Psoas muscle (tissue), 8 donors: ENCODE measurements around the gene CHKA. TPM values are rescaled to one million over a fixed set of nuclear protein-coding genes. Genes with fewer than 3 reads are reported as not detected.

Experiments used
- ATAC-seq, 4 donors: fragments of 200-7000 bp; cut with Tn5 transposase; one replicate each; pipeline ENCODE4 v1.9.1; 2020; ENCODE audit warnings: moderate library complexity in 3 of 4, mild to moderate bottlenecking in 2 of 4
- DNase-seq, 2 donors: peaks; one replicate each; pipeline ENCODE4 v3.0.0-alpha.2; 2020
- H3K27ac ChIP-seq: fragments of 200-600 bp; one replicate; pipeline ENCODE4 v1.8.0; 2022
- H3K27me3 ChIP-seq, 3 donors: fragments of 200-600 bp in 1 of 3; one replicate each; pipeline versions ENCODE4 v1.6.1 to v1.8.0; 2013 to 2022; ENCODE audit warnings: low read length in 2 of 3, mild to moderate bottlenecking in 2 of 3, moderate library complexity in 1 of 3; ENCODE audit not compliant: insufficient read depth in 3 of 3
- H3K36me3 ChIP-seq, 2 donors: fragments of 200-600 bp in 1 of 2; one replicate each; pipeline versions ENCODE4 v1.6.1 to v1.8.0; 2013 to 2022; ENCODE audit warnings: low read depth in 1 of 2, mild to moderate bottlenecking in 1 of 2, moderate library complexity in 1 of 2; ENCODE audit not compliant: insufficient read depth in 1 of 2
- H3K4me1 ChIP-seq: fragments of 200-600 bp; one replicate; pipeline ENCODE4 v1.8.0; 2022
- H3K4me3 ChIP-seq: fragments of 200-600 bp; one replicate; pipeline ENCODE4 v1.8.0; 2022; ENCODE audit warnings: mild to moderate bottlenecking
- H3K9me3 ChIP-seq: fragments of 200-600 bp; one replicate; pipeline ENCODE4 v1.8.0; 2022
- WGBS, 3 donors: extraction: QIAGEN DNeasy Blood & Tissue Kit; methylation state at CpG; one replicate each; pipeline versions ENCODE4 v1.1.6 to v1.1.7; 2013; 5-methylcytosine and 5-hydroxymethylcytosine counted together
- intact Hi-C, 2 donors: fragments of 100-400 bp; cut with DNase I; formaldehyde crosslinking; loops; one replicate each; pipeline versions ENCODE4 v1.11.0 to v1.14.2; 2022
- polyA plus RNA-seq, 3 donors: library from polyadenylated mRNA; stranded (reverse); fragments of 200-250 nt; gene quantifications; one replicate each; pipeline ENCODE4 v1.2.3, GENCODE V29; 2013
- total RNA-seq, 4 donors: library from RNA; stranded (reverse); fragmentation: NEBNext Ultra II Directional in 2 of 4; extraction: Animal tissue kit (Norgen Biotek cat#: 25700) in 2 of 4; gene quantifications; one replicate each; pipeline versions ENCODE4 v1.2.1 to v1.2.4, GENCODE V29; 2021 to 2023
- TF ChIP-seq, protein P1 (sequence below): fragments of 200-600 bp; IDR thresholded peaks from one replicate; pipeline ENCODE4 v1.8.0; 2022; ENCODE audit warnings: antibody characterized with exemption
- donor health status: healthy with polysubstance abuse.
- donor health status: DM: no; HTN: no; CAD: no; lungs with moderate emphysema.
- donor health status: Bipolar disorder and iron deficiency.
- donor health status: healthy.
- donor health status: DM: yes; HTN: yes; CAD: no.
- donor health status: DM: no; HTN: no; CAD: no.
- donor health status: DM: no; HTN: no; CAD: no.
- donor health status: DM: yes; HTN: yes; CAD: no.

The CHKA gene
- total and polyA plus RNA-seq, 7 donors: 3.6 to 11.2 (median 6.2) TPM

DNA sequence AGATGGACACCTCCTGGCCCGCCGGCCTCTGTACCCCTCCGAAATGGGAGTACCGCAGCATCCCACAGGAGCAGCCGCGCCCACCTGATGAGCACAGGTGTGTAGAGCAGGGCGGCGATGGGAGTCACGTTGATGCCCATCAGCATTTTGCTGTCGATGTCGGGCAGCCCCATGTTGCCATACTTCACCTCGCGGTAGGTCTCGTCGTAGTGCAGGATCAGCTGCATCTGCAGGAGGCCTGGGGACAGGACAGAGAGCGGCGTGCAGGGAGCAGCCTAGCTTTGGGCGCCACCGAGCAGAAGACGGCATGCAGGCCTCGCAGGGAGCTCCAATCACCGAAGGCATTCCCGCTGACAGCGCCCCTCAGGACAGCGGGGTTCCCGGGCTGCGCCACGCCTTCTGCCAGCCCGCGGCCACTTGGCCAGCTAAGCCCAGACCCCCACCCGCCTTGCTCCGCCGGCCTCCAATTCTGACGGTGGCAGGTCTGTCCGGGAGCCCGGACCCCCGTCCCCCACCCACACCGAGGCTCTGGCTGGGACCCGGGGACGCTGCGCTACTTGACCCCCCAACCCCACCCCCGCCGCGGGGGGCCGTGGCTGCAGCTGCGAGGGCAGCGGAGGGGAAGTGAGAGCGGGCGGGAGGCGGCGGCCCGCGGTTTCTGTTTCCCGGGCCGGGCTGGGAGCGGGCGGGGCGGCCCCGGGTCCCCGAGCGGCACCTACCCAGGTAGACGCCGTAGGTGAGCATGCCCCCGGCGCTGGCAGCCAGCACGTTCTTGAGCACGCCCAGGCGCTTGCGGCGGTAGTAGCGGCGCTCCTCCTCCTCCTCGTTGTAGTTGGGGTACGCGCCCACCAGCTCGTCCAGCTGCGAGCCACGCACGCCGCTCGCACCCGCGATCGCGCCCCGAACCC is 118.0 kb downstream of the CHKA start:
- TF ChIP-seq, protein P1, sequence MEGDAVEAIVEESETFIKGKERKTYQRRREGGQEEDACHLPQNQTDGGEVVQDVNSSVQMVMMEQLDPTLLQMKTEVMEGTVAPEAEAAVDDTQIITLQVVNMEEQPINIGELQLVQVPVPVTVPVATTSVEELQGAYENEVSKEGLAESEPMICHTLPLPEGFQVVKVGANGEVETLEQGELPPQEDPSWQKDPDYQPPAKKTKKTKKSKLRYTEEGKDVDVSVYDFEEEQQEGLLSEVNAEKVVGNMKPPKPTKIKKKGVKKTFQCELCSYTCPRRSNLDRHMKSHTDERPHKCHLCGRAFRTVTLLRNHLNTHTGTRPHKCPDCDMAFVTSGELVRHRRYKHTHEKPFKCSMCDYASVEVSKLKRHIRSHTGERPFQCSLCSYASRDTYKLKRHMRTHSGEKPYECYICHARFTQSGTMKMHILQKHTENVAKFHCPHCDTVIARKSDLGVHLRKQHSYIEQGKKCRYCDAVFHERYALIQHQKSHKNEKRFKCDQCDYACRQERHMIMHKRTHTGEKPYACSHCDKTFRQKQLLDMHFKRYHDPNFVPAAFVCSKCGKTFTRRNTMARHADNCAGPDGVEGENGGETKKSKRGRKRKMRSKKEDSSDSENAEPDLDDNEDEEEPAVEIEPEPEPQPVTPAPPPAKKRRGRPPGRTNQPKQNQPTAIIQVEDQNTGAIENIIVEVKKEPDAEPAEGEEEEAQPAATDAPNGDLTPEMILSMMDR: no peak
- ATAC-seq (peak; percentile 12 to 40 (median 20)), DNase-seq (peak in 1 of 2 donors; percentile 61)
- Histone ChIP-seq H3K4me3 (peak overlapping the region; percentile 68), H3K4me1 (no peaks in the 10 kb centered on the region), H3K9me3 (no peaks in the 10 kb centered on the region), H3K36me3 (no peaks in the 10 kb centered on the region), H3K27me3 (peaks cover 0 to 5% (median 4%) of the 10 kb centered on the region in 3 donors), H3K27ac (peak overlapping the region; percentile 10)
- 19 to 31% (median 30%) methylated on average over 54 to 86 of the region's 86 CpGs for WGBS, 3 donors
- intact Hi-C loops: no loop called here

Other genes with a start within 250 kb of the CHKA start
- 1 to 10 TPM; 3.8 to 5.2 (median 4.8) TPM for gene UNC93B1, start 117.3 kb downstream of the CHKA start, total RNA-seq
- 1 to 10 TPM; 1.9 to 5.9 (median 4.0) TPM for gene UNC93B1, start 117.3 kb downstream of the CHKA start, polyA plus RNA-seq
- gene ALDH3B1, start 111.1 kb downstream of the CHKA start, total RNA-seq: 1 to 10 TPM; 1.7 to 3.3 (median 2.2) TPM
- 1 to 10 TPM in 2 of 3 donors, under 1 TPM in 1; 0.83 to 1.8 (median 1.4) TPM for gene ALDH3B1, start 111.1 kb downstream of the CHKA start, polyA plus RNA-seq
- 100 to 1,000 TPM; 204 to 328 (median 241) TPM for gene NDUFS8, start 90.7 kb downstream of the CHKA start, total RNA-seq
- 100 to 1,000 TPM; 193 to 390 (median 328) TPM for gene NDUFS8, start 90.7 kb downstream of the CHKA start, polyA plus RNA-seq
- 10 to 100 TPM; 11.4 to 14.6 (median 12.7) TPM for gene TCIRG1, start 82.4 kb downstream of the CHKA start, total RNA-seq
- gene TCIRG1, start 82.4 kb downstream of the CHKA start, polyA plus RNA-seq: 10 to 100 TPM; 10.9 to 20.1 (median 11.8) TPM
- 10 to 100 TPM; 17.9 to 27.6 (median 26.1) TPM for gene KMT5B, start 91.9 kb upstream of the CHKA start, total RNA-seq
- 10 to 100 TPM in 2 of 3 donors, 1 to 10 TPM in 1; 9.8 to 18.1 (median 11.7) TPM for gene KMT5B, start 91.9 kb upstream of the CHKA start, polyA plus RNA-seq
- 10 to 100 TPM in 3 of 4 donors, 1 to 10 TPM in 1; 9.0 to 22.2 (median 19.1) TPM for gene C11orf24, start 150.6 kb upstream of the CHKA start, total RNA-seq
- 10 to 100 TPM; 12.3 to 49.8 (median 23.3) TPM for gene C11orf24, start 150.6 kb upstream of the CHKA start, polyA plus RNA-seq
- 10 to 100 TPM; 16.7 to 19.2 (median 17.9) TPM for gene LRP5, start 191.2 kb upstream of the CHKA start, total RNA-seq
- 1 to 10 TPM; 5.3 to 8.0 (median 6.5) TPM for gene LRP5, start 191.2 kb upstream of the CHKA start, polyA plus RNA-seq